KMS-11 (cell line): Measurements from ENCODE around the gene GLT8D2.

Source experiments
- H2AFZ ChIP-seq: fragments of 200-600 bp; sonication (generic); 2 replicates; pipeline ENCODE4 v1.6.1; 2016; ENCODE audit warnings: antibody characterized with exemption, mixed run types, low read depth
- H3K27ac ChIP-seq: fragments of 200-600 bp; sonication (generic); 2 replicates; pipeline ENCODE4 v1.6.1; 2016; ENCODE audit warnings: mild to moderate bottlenecking, mixed run types
- H3K27me3 ChIP-seq: fragments of 200-600 bp; sonication (generic); 2 replicates; pipeline ENCODE4 v1.6.1; 2017; ENCODE audit warnings: mild to moderate bottlenecking, low read depth, mixed run types, moderate library complexity; ENCODE audit not compliant: insufficient read depth
- H3K36me3 ChIP-seq: fragments of 200-600 bp; sonication (generic); 2 replicates; pipeline ENCODE4 v1.6.1; 2017; ENCODE audit warnings: mild to moderate bottlenecking, mixed run types; ENCODE audit not compliant: insufficient read depth
- H3K4me1 ChIP-seq: fragments of 200-600 bp; sonication (generic); 2 replicates; pipeline ENCODE4 v1.6.1; 2016; ENCODE audit warnings: mild to moderate bottlenecking, low read depth, mixed run types; ENCODE audit not compliant: poor library complexity, severe bottlenecking
- H3K4me2 ChIP-seq: fragments of 200-600 bp; sonication (generic); 2 replicates; pipeline ENCODE4 v1.7.0; 2016; ENCODE audit warnings: mild to moderate bottlenecking, mixed run types
- H3K4me3 ChIP-seq: fragments of 200-600 bp; sonication (generic); IDR thresholded peaks from 2 replicates; pipeline ENCODE4 v1.6.1; 2017; ENCODE audit warnings: low read depth, low read length, mixed read lengths; ENCODE audit not compliant: insufficient read depth
- H3K79me2 ChIP-seq: fragments of 200-600 bp; sonication (generic); 2 replicates; pipeline ENCODE4 v1.6.1; 2016; ENCODE audit warnings: low read depth, mixed run types; ENCODE audit not compliant: insufficient read depth
- H3K9ac ChIP-seq: fragments of 200-600 bp; sonication (generic); 2 replicates; pipeline ENCODE4 v1.6.1; 2016; ENCODE audit warnings: mild to moderate bottlenecking, mixed run types
- H4K20me1 ChIP-seq: fragments of 200-600 bp; sonication (generic); 2 replicates; pipeline ENCODE4 v1.6.1; 2016; ENCODE audit warnings: mild to moderate bottlenecking, mixed run types; ENCODE audit not compliant: insufficient read depth
- TF ChIP-seq, protein P1 (sequence below): fragments of 200-600 bp; sonication (generic); conservative IDR thresholded peaks from 2 replicates; pipeline ENCODE4 v1.6.1; 2017; ENCODE audit warnings: low read depth, mild to moderate bottlenecking, antibody characterized with exemption, low read length, moderate library complexity, mixed read lengths

GLT8D2 gene

DNA sequence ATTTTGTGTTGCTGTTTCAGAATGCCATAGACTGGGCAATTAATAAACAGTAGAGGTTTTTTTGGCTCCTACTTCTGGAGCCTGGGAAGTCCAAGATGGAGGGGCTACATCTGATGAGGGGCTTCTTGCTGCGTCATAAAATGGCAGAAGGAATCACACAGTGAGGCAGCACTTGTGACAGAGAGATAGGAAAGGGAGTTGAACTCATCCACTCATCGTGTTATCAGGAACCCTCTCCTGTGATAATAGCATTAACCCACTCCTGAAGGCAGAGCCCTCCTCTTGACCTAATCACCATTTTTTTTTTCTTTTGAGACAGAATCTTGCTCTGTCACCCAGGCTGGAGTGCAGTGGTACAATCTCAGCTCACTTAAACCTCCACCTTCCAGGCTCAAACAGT is 74.6 kb downstream of the GLT8D2 start:
- TF ChIP-seq, protein P1, sequence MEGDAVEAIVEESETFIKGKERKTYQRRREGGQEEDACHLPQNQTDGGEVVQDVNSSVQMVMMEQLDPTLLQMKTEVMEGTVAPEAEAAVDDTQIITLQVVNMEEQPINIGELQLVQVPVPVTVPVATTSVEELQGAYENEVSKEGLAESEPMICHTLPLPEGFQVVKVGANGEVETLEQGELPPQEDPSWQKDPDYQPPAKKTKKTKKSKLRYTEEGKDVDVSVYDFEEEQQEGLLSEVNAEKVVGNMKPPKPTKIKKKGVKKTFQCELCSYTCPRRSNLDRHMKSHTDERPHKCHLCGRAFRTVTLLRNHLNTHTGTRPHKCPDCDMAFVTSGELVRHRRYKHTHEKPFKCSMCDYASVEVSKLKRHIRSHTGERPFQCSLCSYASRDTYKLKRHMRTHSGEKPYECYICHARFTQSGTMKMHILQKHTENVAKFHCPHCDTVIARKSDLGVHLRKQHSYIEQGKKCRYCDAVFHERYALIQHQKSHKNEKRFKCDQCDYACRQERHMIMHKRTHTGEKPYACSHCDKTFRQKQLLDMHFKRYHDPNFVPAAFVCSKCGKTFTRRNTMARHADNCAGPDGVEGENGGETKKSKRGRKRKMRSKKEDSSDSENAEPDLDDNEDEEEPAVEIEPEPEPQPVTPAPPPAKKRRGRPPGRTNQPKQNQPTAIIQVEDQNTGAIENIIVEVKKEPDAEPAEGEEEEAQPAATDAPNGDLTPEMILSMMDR = no peak
- no peak overlapping the region for H2AFZ ChIP-seq
- H3K4me3 ChIP-seq = no peak overlapping the region
- H4K20me1 ChIP-seq = peaks cover 11% of the 10 kb centered on the region; the same call in 1 of the 2 replicates
- no peaks in the 10 kb centered on the region for H3K36me3 ChIP-seq
- H3K27ac ChIP-seq = no peak overlapping the region
- H3K4me1 ChIP-seq = no peaks in the 10 kb centered on the region
- H3K27me3 ChIP-seq = no peaks in the 10 kb centered on the region
- H3K79me2 ChIP-seq = peaks cover 68% of the 10 kb centered on the region
- no peak overlapping the region for H3K9ac ChIP-seq
- H3K4me2 ChIP-seq = no peak overlapping the region

DNA sequence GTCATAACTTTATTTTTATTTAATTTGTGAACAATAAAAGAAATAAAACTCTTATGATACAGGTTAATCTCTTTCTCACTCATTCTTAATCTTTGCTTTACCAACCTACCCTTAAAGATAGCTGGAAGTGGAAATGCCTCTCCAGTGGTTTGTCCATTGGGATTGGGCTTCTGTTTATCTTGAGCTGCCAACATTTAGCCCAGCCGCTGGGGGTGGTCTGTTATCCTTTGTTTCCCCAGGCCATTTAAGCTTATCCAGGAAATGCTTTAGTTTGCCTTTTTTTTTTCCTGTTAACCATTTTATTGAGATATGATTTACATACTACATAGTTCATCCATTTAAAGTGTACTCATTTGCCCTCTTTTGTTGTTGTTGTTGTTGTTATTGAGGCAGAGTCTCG is 76.1 kb downstream of the GLT8D2 start:
- Histone ChIP-seq H3K4me2 (no peak overlapping the region), H3K79me2 (peaks cover 83% of the 10 kb centered on the region), H3K36me3 (no peaks in the 10 kb centered on the region), H3K9ac (no peak overlapping the region), H3K27me3 (no peaks in the 10 kb centered on the region), H2AFZ (no peak overlapping the region), H4K20me1 (peaks cover 11% of the 10 kb centered on the region; the same call in 1 of the 2 replicates), H3K27ac (no peak overlapping the region), H3K4me3 (no peak overlapping the region), H3K4me1 (no peaks in the 10 kb centered on the region)
- TF ChIP-seq, protein P1 = no peak

DNA sequence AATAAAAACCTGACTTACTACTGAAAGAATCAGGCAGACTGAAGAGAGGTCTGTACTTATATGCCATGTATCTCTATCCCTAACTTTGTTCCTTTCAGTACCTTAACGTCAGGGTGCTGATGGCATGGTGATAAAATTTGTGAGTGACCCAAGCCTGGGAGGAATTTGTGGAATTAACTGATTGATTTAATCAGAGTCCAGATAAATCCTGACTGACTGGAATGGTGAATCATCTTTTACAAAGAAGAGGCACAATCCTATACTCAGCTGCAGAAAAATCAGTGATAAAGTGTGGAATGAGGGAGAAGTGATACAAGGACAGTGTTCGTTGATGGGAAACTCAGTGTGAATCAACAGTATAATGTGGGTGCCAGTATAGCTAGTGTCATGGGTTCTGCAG is 80.6 kb downstream of the GLT8D2 start:
- no peaks in the 10 kb centered on the region for H3K36me3 ChIP-seq
- H3K27me3 ChIP-seq = no peaks in the 10 kb centered on the region
- peaks cover 22% of the 10 kb centered on the region for H3K4me1 ChIP-seq
- TF ChIP-seq, protein P1 = no peak
- no peak overlapping the region for H2AFZ ChIP-seq
- no peak overlapping the region for H3K4me2 ChIP-seq
- peaks cover 96% of the 10 kb centered on the region for H3K79me2 ChIP-seq
- no peak overlapping the region for H3K4me3 ChIP-seq
- peaks cover 11% of the 10 kb centered on the region; the same call in 1 of the 2 replicates for H4K20me1 ChIP-seq
- no peak overlapping the region for H3K27ac ChIP-seq
- H3K9ac ChIP-seq = no peak overlapping the region

DNA sequence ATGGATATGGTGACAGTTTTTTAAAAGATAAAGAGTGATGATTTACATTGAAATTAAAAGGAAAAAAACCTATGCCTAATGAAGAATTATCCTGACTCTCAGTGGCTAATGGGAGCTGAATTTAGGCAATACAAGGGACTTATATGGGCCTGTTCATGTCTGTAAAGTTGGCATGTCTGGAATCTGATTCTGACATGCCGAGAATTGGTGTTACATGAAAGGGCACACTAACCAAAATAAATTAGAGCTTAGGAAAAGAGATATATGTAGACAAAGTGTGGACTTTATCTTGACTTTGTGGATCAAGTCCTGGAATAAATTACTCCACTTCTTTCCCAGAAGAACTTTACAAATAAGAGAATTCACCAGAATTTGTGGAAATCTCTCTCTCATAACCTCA is 83.3 kb downstream of the GLT8D2 start:
- TF ChIP-seq, protein P1 = no peak
- H3K4me1 ChIP-seq = peaks cover 24% of the 10 kb centered on the region
- no peak overlapping the region for H2AFZ ChIP-seq
- H3K27ac ChIP-seq = peak overlapping the region; percentile 82; the same call in 1 of the 2 replicates
- peak overlapping the region; percentile 89; the same call in 1 of the 2 replicates for H3K9ac ChIP-seq
- H3K4me3 ChIP-seq = no peak overlapping the region
- peaks cover 73% of the 10 kb centered on the region for H3K79me2 ChIP-seq
- peak overlapping the region; percentile 91 for H3K4me2 ChIP-seq
- H3K27me3 ChIP-seq = no peaks in the 10 kb centered on the region
- H3K36me3 ChIP-seq = no peaks in the 10 kb centered on the region
- peaks cover 4% of the 10 kb centered on the region; the same call in 1 of the 2 replicates for H4K20me1 ChIP-seq
